ENCODE data around the gene TUB. TPM values are rescaled to one million over a fixed set of nuclear protein-coding genes. Genes with fewer than 3 reads are reported as not detected.

Gene TUB
- total and polyA plus RNA-seq, 2 of the 8 experiments (the other 6 are each of a cell fraction or from before 2014, with no cell fraction given) = 15.3 to 31.3 TPM

- Histone ChIP-seq H3K14ac (ENCODE audit: insufficient read length) (no peak overlapping the region), H3K18ac (ENCODE audit: extremely low read depth, low read length) (no peak overlapping the region), H2AK5ac (ENCODE audit: low read depth, low read length) (no peak overlapping the region), H3K36me3 (ENCODE audit: control insufficient read depth in 2 of 4, insufficient read depth in 4 of 4, low read length in 3 of 4) (no peaks in the 10 kb centered on the region), H2BK12ac (ENCODE audit: low read depth, low read length) (no peak overlapping the region), H3K23me2 (ENCODE audit: low read depth, low read length) (no peaks in the 10 kb centered on the region), H2AFZ (ENCODE audit: low read length) (no peak overlapping the region), H4K5ac (ENCODE audit: insufficient read length, low read depth, low read length) (no peak overlapping the region), H3K23ac (ENCODE audit: insufficient read length) (no peak overlapping the region), H3K56ac (replicated peaks; ENCODE audit: insufficient read length, low read depth, low read length) (no peak overlapping the region), H3K4me2 (ENCODE audit: insufficient read depth in 1 of 2, low read depth in 2 of 2, low read length in 2 of 2) (no peak overlapping the region), H3K9ac (replicated peaks in 1 of 4; ENCODE audit: extremely low read depth in 1 of 4, low read depth in 3 of 4, low read length in 3 of 4) (no peak overlapping the region), H2BK120ac (replicated peaks; ENCODE audit: low read depth, low read length) (no peak overlapping the region), H3K27me3 (replicated peaks in 1 of 4; ENCODE audit: control insufficient read depth in 3 of 4, extremely low read depth in 1 of 4, insufficient read depth in 3 of 4, low read length in 3 of 4) (no peaks in the 10 kb centered on the region), H4K8ac (ENCODE audit: extremely low read depth, insufficient read depth, low read length) (no peak overlapping the region), H2BK5ac (ENCODE audit: low read depth, low read length) (no peak overlapping the region), H4K91ac (replicated peaks; ENCODE audit: insufficient read length, low read length) (no peak overlapping the region), H4K20me1 (replicated peaks in 1 of 2; ENCODE audit: control insufficient read depth in 1 of 2, insufficient read depth in 2 of 2, low read length in 2 of 2) (no peaks in the 10 kb centered on the region), H3K27ac (ENCODE audit: low read depth, low read length) (no peak overlapping the region), H2BK20ac (ENCODE audit: low read length) (no peak overlapping the region), H3K4me3 (ENCODE audit: extremely low read depth in 1 of 4, insufficient read depth in 2 of 4, low read depth in 3 of 4, low read length in 4 of 4) (no peak overlapping the region), H3K4ac (replicated peaks; ENCODE audit: insufficient read length, low read depth, low read length) (no peak overlapping the region), H3K9me3 (ENCODE audit: insufficient read depth in 2 of 2, low read depth in 1 of 2, low read length in 1 of 2) (no peaks in the 10 kb centered on the region), H2BK15ac (ENCODE audit: low read length) (no peak overlapping the region), H3K79me2 (ENCODE audit: control insufficient read depth in 1 of 2, insufficient read depth in 2 of 2, low read length in 2 of 2) (no peaks in the 10 kb centered on the region), H3K79me1 (ENCODE audit: low read depth, low read length) (no peaks in the 10 kb centered on the region), H3K4me1 (replicated peaks in 1 of 4; ENCODE audit: control insufficient read depth in 3 of 4, insufficient read depth in 4 of 4, low read length in 3 of 4) (0 out of 7 replicates have a peak, but pooled peaks cover 0 to 2% (median 0%) of the 10 kb centered on the region in 4 experiments)
- ChIA-PET POLR2A (ENCODE audit: partially characterized antibody) (no interaction called here), CTCF (ENCODE audit: partially characterized antibody) (interaction anchor here (1.1 to 4.7 kb wide), 9 partner anchors 8 to 56 kb away, joined by 3 to 74 read pairs (median 9); no protein-coding TSS in a partner anchor)
- WGBS, 2 experiments (ENCODE audit: extremely low coverage in 1 of 2, insufficient coverage in 1 of 2, insufficient read length in 1 of 2, insufficient replicate concordance in 2 of 2, low coverage in 1 of 2, low lambda C conversion rate in 2 of 2, missing lambda C conversion rate in 1 of 2) = 90% methylated on average over 13 of the region's 13 CpGs; no CpG with 5 or more reads in 1 of the 2 experiments
- no peak for FAIRE-seq
- peak in 1 of 2 experiments; percentile 27 for DNase-seq (ENCODE audit: low read depth in 1 of 2, low spot score in 2 of 2)
- TF ChIP-seq ASH2L (IDR thresholded peaks at IDR 0.05; ENCODE audit: low read length) = no peak
- TF ChIP-seq KDM1A (IDR thresholded peaks at IDR 0.05; ENCODE audit: borderline replicate concordance, low read length) = no peak
- no peak for TF ChIP-seq EP300 (IDR thresholded peaks at IDR 0.05; ENCODE audit: borderline replicate concordance in 1 of 2, low read depth in 2 of 2, low read length in 2 of 2)
- no peak for TF ChIP-seq CTBP2 (IDR thresholded peaks at IDR 0.05; ENCODE audit: borderline replicate concordance, insufficient read depth, insufficient read length, low read length)
- TF ChIP-seq CBX8 (IDR thresholded peaks at IDR 0.05; ENCODE audit: borderline replicate concordance, low read depth, low read length) = no peak
- TF ChIP-seq RFX5 (IDR thresholded peaks at IDR 0.05; ENCODE audit: borderline replicate concordance, low read depth, low read length) = no peak
- TF ChIP-seq CEBPB (IDR thresholded peaks at IDR 0.05; ENCODE audit: low read depth, low read length) = no peak
- TF ChIP-seq ATF3 (IDR thresholded peaks at IDR 0.05; ENCODE audit: insufficient read depth, low read depth, low read length) = no peak
- TF ChIP-seq HDAC2 (IDR thresholded peaks at IDR 0.05; ENCODE audit: borderline replicate concordance in 1 of 2, low read depth in 2 of 2, low read length in 2 of 2) = no peak
- TF ChIP-seq PHF8 (conservative IDR thresholded peaks at IDR 0.05; ENCODE audit: low read depth, low read length) = no peak
- TF ChIP-seq SIX5 (IDR thresholded peaks at IDR 0.05; ENCODE audit: low read depth, low read length) = no peak
- TF ChIP-seq CHD1 (IDR thresholded peaks at IDR 0.05; ENCODE audit: low read depth, low read length) = no peak
These were observed 18.2 kb upstream of the TUB start for GRCh38 chr11:8062781-8063257.
